ENCODE data around the gene MXD4.

- no peak for TF ChIP-seq CTCF (conservative IDR thresholded peaks at IDR 0.05)
- no peak for TF ChIP-seq ZFX (IDR thresholded peaks at IDR 0.05)
Measured at GRCh38 chr4:2299794-2300193, 37.9 kb upstream of the MXD4 start.

Data from C4-2B (cell line).